H1 (cell line): Measurements from ENCODE around the gene GPR37. TPM values are rescaled to one million over a fixed set of nuclear protein-coding genes. Genes with fewer than 3 reads are reported as not detected.

Source experiments
- CTCF ChIA-PET: fragments of 300-600 bp; sonication (Branson Sonifier 250); formaldehyde crosslinking; loops from one replicate; lab custom pipeline; 2021; ENCODE audit not compliant: partially characterized antibody; lab: Charles Lee
- POLR2A ChIA-PET: fragments of 300-600 bp; sonication (Branson Sonifier 250); formaldehyde crosslinking; loops from one replicate; lab custom pipeline; 2021; ENCODE audit warnings: inconsistent platforms; ENCODE audit not compliant: partially characterized antibody; lab: Charles Lee
- DNase-seq, 2 experiments: peaks; one replicate each; pipeline versions ENCODE4 v3.0.0 to v3.0.0-alpha.2; 2010 to 2022; ENCODE audit warnings: low spot score in 2 of 2, low read depth in 1 of 2, mixed read lengths in 1 of 2
- FAIRE-seq: peaks from 2 replicates; lab custom pipeline; 2011; peaks lifted over from hg19 to GRCh38; lab: Jason Lieb, UNC
- H2AFZ ChIP-seq: 2 replicates; pipeline ENCODE4 v1.8.1; 2012; ENCODE audit warnings: low read length, inconsistent platforms
- H2AK5ac ChIP-seq: 2 replicates; pipeline ENCODE4 v1.6.1; 2013; ENCODE audit warnings: low read depth, low read length
- H2BK120ac ChIP-seq: replicated peaks from 2 replicates; pipeline ENCODE3; 2013; ENCODE audit warnings: low read depth, low read length, inconsistent platforms
- H2BK12ac ChIP-seq: 2 replicates; pipeline ENCODE4 v1.6.1; 2013; ENCODE audit warnings: low read depth, low read length
- H2BK15ac ChIP-seq: 2 replicates; pipeline ENCODE4 v1.6.1; 2013; ENCODE audit warnings: low read length
- H2BK20ac ChIP-seq: 2 replicates; pipeline ENCODE4 v1.6.1; 2013; ENCODE audit warnings: low read length
- H2BK5ac ChIP-seq: 2 replicates; pipeline ENCODE4 v1.6.1; 2013; ENCODE audit warnings: low read depth, low read length
- H3K14ac ChIP-seq: 2 replicates; pipeline ENCODE4 v1.6.1; 2013; ENCODE audit warnings: inconsistent platforms; ENCODE audit not compliant: insufficient read length
- H3K18ac ChIP-seq: 2 replicates; pipeline ENCODE4 v1.6.1; 2013; ENCODE audit warnings: low read length; ENCODE audit errors: extremely low read depth
- H3K23ac ChIP-seq: 2 replicates; pipeline ENCODE4 v1.6.1; 2013; ENCODE audit warnings: inconsistent platforms; ENCODE audit not compliant: insufficient read length
- H3K23me2 ChIP-seq: 2 replicates; pipeline ENCODE4 v1.6.1; 2013; ENCODE audit warnings: low read depth, low read length
- H3K27ac ChIP-seq: 2 replicates; pipeline ENCODE4 v1.6.1; 2011; ENCODE audit warnings: low read depth, low read length, inconsistent platforms
- H3K27me3 ChIP-seq, 4 experiments: replicated peaks in 1 of 4; 1 replicate in 1 of 4; 2 replicates in 3 of 4; pipeline versions ENCODE4 v1.6.1 to v1.8.1; 2011 to 2013; ENCODE audit warnings: low read length in 3 of 4, mild to moderate bottlenecking in 3 of 4, inconsistent platforms in 2 of 4, mixed read lengths in 2 of 4, moderate library complexity in 1 of 4; ENCODE audit not compliant: control insufficient read depth in 3 of 4, insufficient read depth in 3 of 4; ENCODE audit errors: extremely low read depth in 1 of 4
- H3K36me3 ChIP-seq, 4 experiments: 2 replicates each; pipeline versions ENCODE4 v1.6.1 to v1.8.1; 2011 to 2013; ENCODE audit warnings: mild to moderate bottlenecking in 4 of 4, low read length in 3 of 4, moderate library complexity in 2 of 4, control low read depth in 1 of 4, inconsistent platforms in 1 of 4; ENCODE audit not compliant: insufficient read depth in 4 of 4, control insufficient read depth in 2 of 4
- H3K4ac ChIP-seq: replicated peaks from 2 replicates; pipeline ENCODE3; 2013; ENCODE audit warnings: low read length, low read depth, mixed read lengths, inconsistent platforms; ENCODE audit not compliant: insufficient read length
- H3K4me1 ChIP-seq, 4 experiments: replicated peaks in 1 of 4; 1 replicate in 1 of 4; 2 replicates in 3 of 4; pipeline versions ENCODE4 v1.6.1 to v1.8.1; 2011 to 2013; ENCODE audit warnings: low read length in 3 of 4, inconsistent platforms in 2 of 4, mixed read lengths in 1 of 4; ENCODE audit not compliant: insufficient read depth in 4 of 4, control insufficient read depth in 3 of 4
- H3K4me2 ChIP-seq, 2 experiments: 2 replicates each; pipeline versions ENCODE4 v1.6.1 to v1.8.1; 2011 to 2013; ENCODE audit warnings: low read depth in 2 of 2, low read length in 2 of 2, control low read depth in 1 of 2, inconsistent platforms in 1 of 2, mild to moderate bottlenecking in 1 of 2; ENCODE audit not compliant: insufficient read depth in 1 of 2
- H3K4me3 ChIP-seq, 4 experiments: fragments of 200-600, 300-600 bp in 1 of 4; sonication (generic), shearing (Covaris generic), sonication (Bioruptor Twin) in 1 of 4; 2 replicates each; pipeline versions ENCODE4 v1.5.1 to v1.8.1; 2011 to 2016; ENCODE audit warnings: low read length in 4 of 4, low read depth in 3 of 4, control low read depth in 2 of 4, inconsistent platforms in 2 of 4, mild to moderate bottlenecking in 2 of 4, mixed read lengths in 1 of 4, moderate library complexity in 1 of 4; ENCODE audit not compliant: insufficient read depth in 2 of 4; ENCODE audit errors: extremely low read depth in 1 of 4
- H3K56ac ChIP-seq: replicated peaks from 2 replicates; pipeline ENCODE3; 2013; ENCODE audit warnings: low read depth, mild to moderate bottlenecking, mixed read lengths, low read length, inconsistent platforms; ENCODE audit not compliant: insufficient read length
- H3K79me1 ChIP-seq: 2 replicates; pipeline ENCODE4 v1.6.1; 2013; ENCODE audit warnings: low read depth, low read length, control low read depth
- H3K79me2 ChIP-seq, 2 experiments: 2 replicates each; pipeline versions ENCODE4 v1.6.1 to v1.8.1; 2012 to 2013; ENCODE audit warnings: low read length in 2 of 2, mild to moderate bottlenecking in 2 of 2, inconsistent platforms in 1 of 2; ENCODE audit not compliant: insufficient read depth in 2 of 2, control insufficient read depth in 1 of 2
- H3K9ac ChIP-seq, 4 experiments: replicated peaks in 1 of 4; 1 replicate in 1 of 4; 2 replicates in 3 of 4; pipeline versions ENCODE4 v1.6.1 to v1.8.1; 2011 to 2013; ENCODE audit warnings: low read depth in 3 of 4, low read length in 3 of 4, control low read depth in 2 of 4, mild to moderate bottlenecking in 2 of 4, moderate library complexity in 2 of 4, inconsistent platforms in 1 of 4; ENCODE audit errors: extremely low read depth in 1 of 4
- H3K9me3 ChIP-seq, 2 experiments: 2 replicates each; pipeline versions ENCODE4 v1.6.1 to v1.8.1; 2012 to 2013; ENCODE audit warnings: mild to moderate bottlenecking in 2 of 2, moderate library complexity in 2 of 2, control low read depth in 1 of 2, inconsistent platforms in 1 of 2, low read depth in 1 of 2, low read length in 1 of 2, mixed read lengths in 1 of 2; ENCODE audit not compliant: insufficient read depth in 2 of 2
- H4K20me1 ChIP-seq, 2 experiments: replicated peaks in 1 of 2; 2 replicates each; pipeline versions ENCODE3 to v1.8.1; 2011 to 2013; ENCODE audit warnings: inconsistent platforms in 2 of 2, low read length in 2 of 2, mild to moderate bottlenecking in 1 of 2; ENCODE audit not compliant: insufficient read depth in 2 of 2, control insufficient read depth in 1 of 2
- H4K5ac ChIP-seq: 2 replicates; pipeline ENCODE4 v1.6.1; 2013; ENCODE audit warnings: low read length, low read depth, mixed read lengths, inconsistent platforms; ENCODE audit not compliant: insufficient read length
- H4K8ac ChIP-seq: 2 replicates; pipeline ENCODE4 v1.8.0; 2013; ENCODE audit warnings: mild to moderate bottlenecking, moderate library complexity, low read length, inconsistent platforms; ENCODE audit not compliant: insufficient read depth; ENCODE audit errors: extremely low read depth
- H4K91ac ChIP-seq: replicated peaks from 2 replicates; pipeline ENCODE3; 2013; ENCODE audit warnings: low read length, mixed read lengths, inconsistent platforms; ENCODE audit not compliant: insufficient read length
- ATF2 ChIP-seq: IDR thresholded peaks from 2 replicates; pipeline ENCODE4 v1.6.1; 2012; ENCODE audit warnings: low read length, inconsistent platforms
- CEBPB ChIP-seq: IDR thresholded peaks from 2 replicates; pipeline ENCODE4 v1.6.1; 2012; ENCODE audit warnings: low read depth, low read length
- CHD1 ChIP-seq: IDR thresholded peaks from 2 replicates; pipeline ENCODE4 v1.6.1; 2012; ENCODE audit warnings: low read depth, low read length, improper control_type of control experiment
- EGR1 ChIP-seq: IDR thresholded peaks from 2 replicates; pipeline ENCODE4 v1.6.1; 2011; ENCODE audit warnings: low read depth, low read length, borderline replicate concordance
- JUND ChIP-seq: IDR thresholded peaks from 2 replicates; pipeline ENCODE4 v1.6.1; 2011; ENCODE audit warnings: mild to moderate bottlenecking, improper control_type of control experiment, low read length
- KDM5A ChIP-seq: fragments of 200-600 bp; IDR thresholded peaks from 2 replicates; pipeline ENCODE4 v1.7.1; 2012; ENCODE audit warnings: mild to moderate bottlenecking, low read length, inconsistent platforms, mixed read lengths
- POLR2AphosphoS5 ChIP-seq: IDR thresholded peaks from 2 replicates; pipeline ENCODE4 v1.6.1; 2011; ENCODE audit warnings: low read depth, low read length
- RNF2 ChIP-seq: fragments of 200-900, 300-1000 bp; sonication (generic); IDR thresholded peaks from 2 replicates; pipeline ENCODE4 v1.7.1; 2016; ENCODE audit warnings: borderline replicate concordance, low read depth, mild to moderate bottlenecking, antibody characterized with exemption, low read length; ENCODE audit not compliant: poor library complexity, severe bottlenecking; ENCODE audit errors: missing control alignments
- SIN3A ChIP-seq, 2 experiments: IDR thresholded peaks in 1 of 2; conservative IDR thresholded peaks in 1 of 2; 2 replicates each; pipeline ENCODE4 v1.6.1; 2011 to 2012; ENCODE audit warnings: low read length in 2 of 2, improper control_type of control experiment in 1 of 2, low read depth in 1 of 2, mild to moderate bottlenecking in 1 of 2
- SP1 ChIP-seq: IDR thresholded peaks from 2 replicates; pipeline ENCODE4 v1.6.1; 2011; ENCODE audit warnings: low read depth, low read length
- SUZ12 ChIP-seq: fragments of 200-600 bp; sonication (generic); IDR thresholded peaks from 2 replicates; pipeline ENCODE4 v1.6.1; 2012; ENCODE audit warnings: mild to moderate bottlenecking, inconsistent platforms, low read length, moderate library complexity, mixed read lengths
- TAF1 ChIP-seq: IDR thresholded peaks from 2 replicates; pipeline ENCODE4 v1.6.1; 2011; ENCODE audit warnings: mild to moderate bottlenecking, low read depth, low read length
- TCF12 ChIP-seq: IDR thresholded peaks from 2 replicates; pipeline ENCODE4 v1.6.1; 2011; ENCODE audit warnings: low read depth, mild to moderate bottlenecking, low read length
- WGBS, 2 experiments: shearing (Covaris generic) in 1 of 2; methylation state at CpG; one replicate each; pipeline versions ENCODE4 v1.1.6 to v1.1.7; 2013 to 2015; ENCODE audit warnings: low lambda C conversion rate in 2 of 2, mixed read lengths in 2 of 2, inconsistent platforms in 1 of 2, low coverage in 1 of 2, missing lambda C conversion rate in 1 of 2; ENCODE audit not compliant: insufficient replicate concordance in 2 of 2, insufficient coverage in 1 of 2, insufficient read length in 1 of 2; ENCODE audit errors: extremely low coverage in 1 of 2, missing lambda C conversion rate in 1 of 2; 5-methylcytosine and 5-hydroxymethylcytosine counted together
- polyA plus RNA-seq, 7 experiments: library from polyadenylated mRNA; depleted of rRNA in 3 of 7; stranded (reverse) in 5 of 7; unstranded in 2 of 7; fragments of >200 nt in 5 of 7; fragments of 200-250 nt in 2 of 7; gene quantifications; 1 replicate in 5 of 7; 2 replicates in 1 of 7; 4 replicates in 1 of 7; pipeline versions ENCODE4 v1.2.1 to v1.2.3, GENCODE V29; 2011 to 2013; ENCODE audit warnings: missing spikeins in 2 of 7, mixed read lengths in 2 of 7
- total RNA-seq: library from RNA; stranded (reverse); fragmentation: NEBNext Ultra II Directional; extraction: Animal tissue kit (Norgen Biotek cat#: 25700); gene quantifications from 2 replicates; pipeline ENCODE4 v1.2.1, GENCODE V29; 2021

Gene GPR37
- total and polyA plus RNA-seq, 2 of the 8 experiments (the other 6 are each of a cell fraction or from before 2014, with no cell fraction given) = 1.5 to 17.4 TPM

DNA sequence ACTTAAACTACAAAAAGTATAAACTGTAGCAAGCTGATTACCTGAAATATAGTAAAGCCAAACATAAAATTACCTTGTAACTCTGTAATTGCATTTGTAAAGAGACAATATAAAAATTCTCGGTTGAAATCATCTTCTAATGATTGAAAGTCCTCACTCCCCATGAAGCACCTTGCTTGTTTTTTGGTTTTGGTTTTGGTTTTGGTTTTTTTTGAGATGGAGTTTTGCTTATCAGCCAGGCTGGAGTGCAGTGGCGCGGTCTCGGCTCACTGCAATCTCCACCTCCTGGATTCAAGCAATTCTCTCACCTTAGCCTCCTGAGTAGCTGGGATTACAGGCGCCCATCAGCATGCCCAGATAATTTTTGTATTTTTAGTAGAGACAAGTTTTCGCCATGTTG lies 33.9 kb upstream of the GPR37 start:
- no peak for FAIRE-seq
- TF ChIP-seq ATF2 (no peak), JUND (no peak), TCF12 (no peak), RNF2 (no peak), KDM5A (no peak), SIN3A (conservative IDR thresholded peaks at IDR 0.05 in 1 of 2, IDR thresholded peaks at IDR 0.05 in 1 of 2; ENCODE audit: low read depth in 1 of 2, low read length in 2 of 2) (no peak), SP1 (no peak), CHD1 (no peak), SUZ12 (no peak), POLR2AphosphoS5 (no peak), EGR1 (no peak), TAF1 (no peak), CEBPB (no peak)
- TF ChIP-seq, all 59 proteins: peak for 0
- Histone ChIP-seq H3K27ac (no peak overlapping the region), H4K5ac (no peak overlapping the region), H3K4me1 (peaks cover 0 to 1% (median 0%) of the 10 kb centered on the region in 4 experiments; a peak in 1 of 7 replicates), H4K91ac (no peak overlapping the region), H3K9me3 (no peaks in the 10 kb centered on the region), H3K14ac (no peak overlapping the region), H4K8ac (no peak overlapping the region), H2BK120ac (no peak overlapping the region), H2AK5ac (no peak overlapping the region), H3K36me3 (no peaks in the 10 kb centered on the region), H3K23me2 (no peaks in the 10 kb centered on the region), H3K4ac (no peak overlapping the region), H3K18ac (no peak overlapping the region), H2BK5ac (no peak overlapping the region), H3K27me3 (no peaks in the 10 kb centered on the region), H3K79me2 (no peaks in the 10 kb centered on the region), H4K20me1 (no peaks in the 10 kb centered on the region), H2BK12ac (no peak overlapping the region), H2BK15ac (no peak overlapping the region), H3K4me3 (no peak overlapping the region), H2AFZ (0 out of 2 replicates have a peak overlapping the region, but pooled peaks have one; percentile 39), H3K23ac (no peak overlapping the region), H2BK20ac (no peak overlapping the region), H3K9ac (no peak overlapping the region), H3K79me1 (no peaks in the 10 kb centered on the region), H3K56ac (no peak overlapping the region), H3K4me2 (no peak overlapping the region)
- CTCF ChIA-PET = no interaction called here
- POLR2A ChIA-PET = no interaction called here
- no peak for DNase-seq
- WGBS, 2 experiments = 82% methylated on average over 6 of the region's 6 CpGs; no CpG with 5 or more reads in 1 of the 2 experiments
